Activated CD8-positive, alpha-beta memory T cell treated with anti-CD3 and anti-CD28 coated beads, Interleukin-2, amount 50 U/mL, for 1 hour (primary cell): ENCODE results near the gene TEF.
A peak's percentile ranks its signal among the peaks of the same experiment; 100 is the strongest.

Experiments used
- DNase-seq: peaks from one replicate; pipeline ENCODE4 v3.0.0-alpha.2; 2020; ENCODE audit errors: extremely low read depth

The TEF gene, protein sequence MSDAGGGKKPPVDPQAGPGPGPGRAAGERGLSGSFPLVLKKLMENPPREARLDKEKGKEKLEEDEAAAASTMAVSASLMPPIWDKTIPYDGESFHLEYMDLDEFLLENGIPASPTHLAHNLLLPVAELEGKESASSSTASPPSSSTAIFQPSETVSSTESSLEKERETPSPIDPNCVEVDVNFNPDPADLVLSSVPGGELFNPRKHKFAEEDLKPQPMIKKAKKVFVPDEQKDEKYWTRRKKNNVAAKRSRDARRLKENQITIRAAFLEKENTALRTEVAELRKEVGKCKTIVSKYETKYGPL

DNA sequence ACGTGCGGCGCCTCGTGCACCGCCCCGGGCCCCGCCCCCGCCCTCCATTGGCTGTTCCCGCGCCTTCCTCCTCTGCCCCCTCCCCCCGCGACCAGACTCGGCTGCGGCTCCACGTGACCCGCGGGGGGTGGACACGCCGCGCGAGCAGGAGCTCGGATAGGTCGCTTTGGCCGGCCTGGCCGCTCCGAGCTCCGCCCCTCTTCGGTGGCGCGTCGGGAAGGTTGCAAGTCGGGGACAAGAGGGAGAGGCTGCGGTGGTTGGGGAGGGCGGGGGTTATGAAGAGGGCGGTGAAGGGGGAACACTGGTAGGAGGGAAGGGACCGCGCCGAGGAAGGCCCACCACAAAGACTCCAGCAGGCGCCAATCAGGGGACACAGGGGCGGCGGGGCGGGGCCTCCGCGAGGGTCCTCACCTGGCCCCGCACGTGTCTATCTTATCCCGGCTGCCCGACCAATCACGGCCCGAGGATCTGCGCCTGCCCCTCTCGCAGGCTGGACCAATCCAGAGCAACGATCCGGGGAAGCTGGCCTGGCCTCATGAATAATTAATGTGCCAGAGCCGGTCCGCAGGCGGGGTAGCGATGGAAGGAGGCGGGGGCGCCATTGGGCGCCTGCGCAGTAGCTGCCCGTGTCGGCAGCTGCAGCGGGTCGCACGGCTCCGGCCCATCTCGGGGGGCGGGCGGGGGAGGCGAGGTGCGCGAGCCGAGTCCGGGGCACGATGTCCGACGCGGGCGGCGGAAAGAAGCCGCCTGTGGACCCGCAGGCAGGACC is at the start of gene TEF:
TEF (plus strand) TSS at position 614 of the 769 bp plus-strand sequence; CDS start at position 717, 103 bp downstream.
- peak; percentile 94 for DNase-seq

DNA sequence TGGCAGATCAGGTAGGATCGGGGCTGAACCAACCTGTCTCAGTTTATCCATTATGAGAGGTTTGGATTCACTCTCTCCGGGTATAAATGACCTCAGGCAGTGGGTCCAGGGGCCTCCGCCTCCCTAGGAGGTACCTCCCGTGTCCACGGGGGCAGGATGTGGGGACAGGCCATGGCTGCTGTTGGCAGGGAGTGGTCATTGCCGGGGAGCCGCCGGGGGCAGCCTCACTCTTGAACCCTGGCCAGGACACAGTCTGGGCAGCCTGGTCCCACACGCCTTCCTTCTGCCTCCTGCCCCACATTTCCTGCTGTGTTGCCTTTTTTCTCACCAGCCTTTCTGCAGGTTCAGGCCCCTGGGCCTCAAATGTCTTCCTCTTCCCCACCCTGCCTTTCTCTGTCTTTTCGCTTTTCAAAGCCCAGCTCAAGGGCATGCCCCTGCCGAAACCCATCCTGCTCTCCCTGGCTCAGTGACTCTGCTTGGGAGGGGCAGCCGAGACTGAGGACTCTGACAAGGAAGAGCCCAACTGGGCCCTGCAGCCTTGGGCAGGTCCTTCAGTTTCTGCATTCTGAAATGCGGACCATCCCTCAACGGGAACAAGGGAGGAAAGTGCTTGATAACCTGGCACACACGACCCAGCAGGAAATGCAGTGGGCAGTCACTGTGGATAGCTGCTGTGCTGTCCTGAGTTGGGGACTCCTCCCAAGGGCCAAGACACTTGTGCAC is 49.4 kb upstream of the TEF start:
- no peak for DNase-seq

DNA sequence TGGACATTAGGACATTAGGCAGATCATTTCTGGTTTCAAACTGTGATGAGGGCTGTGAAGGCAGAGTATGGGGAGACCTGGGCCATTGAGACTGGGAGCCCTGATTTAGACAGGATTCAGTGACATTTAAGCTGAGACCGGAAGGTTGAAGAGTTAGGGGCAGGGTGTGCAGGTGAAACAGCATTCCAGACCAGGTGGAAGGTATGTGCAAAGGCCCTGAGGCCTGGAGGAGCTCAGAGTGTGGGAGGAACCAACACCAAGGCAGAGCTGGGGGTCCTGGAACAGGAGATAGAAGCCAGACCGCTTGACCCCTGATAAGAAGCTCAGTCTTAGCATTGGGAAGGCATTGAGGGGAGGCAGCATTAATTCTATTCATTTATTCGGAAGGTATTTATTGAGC is 47.9 kb upstream of the TEF start:
- no peak for DNase-seq

DNA sequence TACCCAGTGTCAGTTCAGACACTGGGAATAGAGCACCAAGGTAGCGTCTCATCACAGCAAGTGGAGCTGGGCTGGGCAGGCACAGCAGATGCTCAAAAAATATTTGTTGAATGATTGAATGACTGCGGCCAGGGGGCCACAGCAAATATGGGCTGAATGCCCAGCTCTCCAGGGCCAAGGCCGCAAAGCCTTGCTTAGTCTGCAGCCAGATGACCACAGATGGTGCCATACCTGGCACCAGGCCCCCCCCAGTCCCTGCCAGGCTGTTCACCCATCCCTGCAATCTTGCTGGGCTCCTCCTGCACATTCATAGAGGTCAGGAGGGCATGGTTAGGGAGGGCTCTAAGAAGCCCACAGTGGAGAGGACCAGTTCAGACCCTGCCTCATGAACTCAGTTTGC is 47.5 kb upstream of the TEF start:
- no peak for DNase-seq

DNA sequence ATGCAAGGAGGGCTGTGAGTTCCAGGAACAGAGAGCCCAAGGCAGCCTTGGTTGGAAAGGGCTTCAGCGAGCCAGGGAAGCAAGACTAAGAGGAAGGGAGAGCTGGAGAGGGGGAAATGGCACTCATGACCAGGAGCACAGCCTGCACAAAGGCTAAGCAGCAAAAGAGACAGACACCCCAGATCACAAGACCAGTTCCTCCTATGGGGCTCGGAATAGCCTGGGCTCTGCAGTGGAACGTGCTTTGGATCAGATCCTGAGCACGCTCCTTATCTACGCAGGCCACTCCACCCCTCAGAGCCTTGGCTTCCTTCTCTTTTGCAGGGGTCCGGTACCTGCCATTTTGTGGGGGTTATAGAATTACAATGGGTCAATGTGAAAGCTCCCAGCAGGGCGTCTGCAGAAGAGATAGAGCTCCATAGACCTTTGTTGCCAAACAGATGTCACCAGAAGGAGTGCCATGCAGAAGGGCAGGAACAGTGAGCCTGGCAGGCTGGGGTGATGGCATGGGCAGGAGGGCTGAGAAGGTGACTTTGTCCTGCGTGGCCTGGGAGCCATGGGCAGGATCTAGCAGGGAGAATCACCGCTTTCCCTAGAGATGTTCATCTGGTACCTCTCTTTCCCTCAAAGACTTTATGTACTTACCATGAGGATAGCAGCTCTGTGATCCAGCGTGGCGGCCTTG is 46.6 kb upstream of the TEF start:
- no peak for DNase-seq

DNA sequence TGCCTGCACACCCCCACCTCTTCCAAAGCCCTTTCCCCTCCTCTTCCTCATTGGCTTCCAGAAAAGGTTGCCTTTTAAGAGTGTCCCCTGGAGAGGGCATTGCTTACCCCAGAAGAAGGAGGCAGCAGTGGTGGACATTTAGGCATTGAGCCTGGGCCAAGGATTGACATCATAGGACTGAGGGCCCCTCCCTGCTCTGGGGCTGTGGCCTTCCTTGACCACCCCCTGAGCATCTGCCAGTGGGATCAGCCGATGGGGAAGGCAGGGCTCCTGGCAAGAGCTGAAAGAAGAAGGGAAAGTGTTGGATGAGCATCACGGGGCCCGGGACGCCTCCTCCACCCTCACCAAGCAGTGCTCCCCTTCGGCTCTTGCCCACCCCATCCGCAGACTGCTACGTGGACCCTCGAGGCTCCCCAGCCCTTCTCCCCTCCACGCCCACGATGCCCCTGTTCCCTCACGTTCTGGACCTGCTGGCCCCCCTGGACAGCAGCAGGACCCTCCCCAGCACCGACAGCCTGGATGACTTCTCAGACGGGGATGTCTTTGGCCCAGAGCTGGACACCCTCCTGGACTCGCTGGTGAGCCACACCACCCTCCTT is 43.0 kb upstream of the TEF start:
- no peak for DNase-seq

GRCh38 chr22:41339823-41340222 is 41.9 kb upstream of the TEF start:
- DNase-seq: no peak

DNA sequence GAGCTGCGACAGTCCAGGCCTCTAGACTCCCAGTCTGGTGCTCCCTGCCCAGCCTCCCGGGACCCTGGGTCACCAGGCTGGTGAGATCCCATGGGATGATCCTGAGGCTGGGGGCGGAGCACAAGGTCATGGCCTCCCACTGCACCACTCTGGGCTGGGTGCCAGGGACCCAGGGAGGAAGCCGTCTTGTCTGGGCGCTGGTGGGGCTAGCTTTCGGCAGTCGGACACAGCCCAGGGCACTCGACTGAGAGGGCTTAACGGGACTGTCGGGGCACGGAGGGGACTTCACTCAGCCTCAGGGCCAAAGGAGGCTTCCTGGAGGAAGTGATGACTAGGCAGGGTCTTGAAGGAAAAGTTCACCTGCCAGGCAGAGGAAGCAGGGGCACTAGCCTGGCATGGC is 41.4 kb upstream of the TEF start:
- DNase-seq: no peak

- no peak for DNase-seq
Measured at GRCh38 chr22:41341012-41341411, 40.7 kb upstream of the TEF start.

GRCh38 chr22:41341990-41342389 is 39.8 kb upstream of the TEF start:
- no peak for DNase-seq

- DNase-seq: no peak
Measured at GRCh38 chr22:41343300-41343699, 38.4 kb upstream of the TEF start.

- no peak for DNase-seq
Measured at GRCh38 chr22:41343717-41344116, 38.0 kb upstream of the TEF start.

GRCh38 chr22:41344189-41344788 is 37.5 kb upstream of the TEF start:
- DNase-seq: no peak

- no peak for DNase-seq
Measured at GRCh38 chr22:41345807-41346335, 35.9 kb upstream of the TEF start.

DNA sequence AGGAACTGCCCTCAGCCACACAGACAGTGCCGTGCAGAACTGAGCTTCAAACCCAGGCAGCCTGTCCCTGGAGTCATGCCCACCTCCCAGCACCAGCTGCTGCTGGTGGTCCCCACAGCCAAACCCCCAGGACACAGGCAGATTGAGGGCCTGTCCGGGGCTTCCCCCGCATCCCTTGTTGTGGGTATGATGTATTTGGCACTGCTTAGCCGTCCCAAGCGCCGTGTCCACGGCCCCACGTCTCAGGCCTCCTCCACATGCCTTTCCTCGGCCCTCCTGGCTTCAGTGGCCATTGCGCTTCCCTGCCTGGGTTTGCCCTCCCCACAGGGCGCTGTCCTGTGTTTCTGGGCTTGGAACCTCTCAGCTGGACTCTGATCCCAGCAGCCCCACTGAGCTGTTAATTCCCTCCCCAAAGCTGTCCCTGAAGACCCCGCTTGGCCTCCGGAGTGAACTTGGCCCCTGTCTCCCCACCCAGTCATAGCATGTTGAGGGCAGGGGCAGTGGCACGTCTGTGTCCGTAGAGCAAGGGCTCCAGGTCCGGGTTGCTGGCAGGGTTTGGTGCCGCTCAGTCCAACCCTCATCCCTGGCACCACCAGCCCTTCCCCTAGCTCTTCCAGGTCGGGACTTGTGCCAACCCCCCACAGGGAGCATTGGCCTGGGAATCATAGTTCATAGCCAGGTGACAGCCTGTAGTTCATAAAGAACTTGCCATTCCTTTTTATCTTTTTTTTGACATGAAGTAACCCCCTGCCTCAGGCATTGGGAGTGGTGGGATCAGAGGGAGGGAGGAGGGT is 34.5 kb upstream of the TEF start:
- DNase-seq: no peak

- no peak for DNase-seq
Measured at GRCh38 chr22:41348964-41349484, 32.7 kb upstream of the TEF start.

- no peak for DNase-seq
Measured at GRCh38 chr22:41350087-41350486, 31.7 kb upstream of the TEF start.

DNA sequence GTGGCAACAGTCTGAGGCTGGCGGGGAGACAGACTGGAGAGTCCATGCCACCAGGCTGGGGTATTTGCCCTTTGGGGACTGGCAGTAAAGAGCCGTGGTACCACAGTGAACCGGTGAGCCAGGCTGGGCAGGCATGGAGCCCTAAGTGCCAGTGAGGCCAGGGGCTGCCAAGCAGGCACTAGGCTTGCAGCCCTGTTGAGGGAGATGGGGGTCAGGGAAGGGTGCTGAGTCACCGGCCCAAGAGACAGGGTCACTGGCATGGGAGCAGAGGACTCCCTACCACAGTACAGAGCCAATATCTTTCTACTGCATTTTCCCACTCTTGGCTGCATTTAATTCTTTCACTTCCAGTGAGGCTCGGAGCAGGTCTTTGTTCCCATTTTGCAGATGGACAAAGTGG is 30.7 kb upstream of the TEF start:
- DNase-seq: no peak

GRCh38 chr22:41352058-41352457 is 29.7 kb upstream of the TEF start:
- DNase-seq: no peak
